Right atrium auricular region (tissue), 2 donors: ENCODE results near the gene ADAM22. TPM values are rescaled to one million over a fixed set of nuclear protein-coding genes. Genes with fewer than 3 reads are reported as not detected.

Experiments used
- DNase-seq: peaks from one replicate; pipeline ENCODE4 v3.0.0-alpha.2; 2019; ENCODE audit warnings: low spot score
- H3K27ac ChIP-seq, 2 donors: fragments of 200-600 bp; sonication (generic); 1 replicate in 1 of 2; 2 replicates in 1 of 2; pipeline ENCODE4 v1.5.1; 2016 to 2019
- H3K27me3 ChIP-seq, 2 donors: fragments of 200-600 bp; sonication (generic); one replicate each; pipeline versions ENCODE4 v1.5.1 to v1.6.0; 2017 to 2019
- H3K36me3 ChIP-seq: fragments of 200-600 bp; sonication (generic); one replicate; pipeline ENCODE4 v1.5.1; 2016
- H3K4me1 ChIP-seq, 2 donors: fragments of 200-600 bp; sonication (generic); one replicate each; pipeline versions ENCODE4 v1.5.1 to v1.6.0; 2017 to 2019
- H3K4me3 ChIP-seq, 2 donors: fragments of 200-600 bp; sonication (generic); 1 replicate in 1 of 2; 2 replicates in 1 of 2; pipeline ENCODE4 v1.5.1; 2017 to 2019; ENCODE audit warnings: mild to moderate bottlenecking in 1 of 2, moderate library complexity in 1 of 2
- H3K9me3 ChIP-seq, 2 donors: fragments of 200-600 bp; sonication (generic); one replicate each; pipeline ENCODE4 v1.5.1; 2019
- CTCF ChIP-seq, 2 donors: fragments of 200-600 bp; sonication (generic); IDR thresholded peaks; one replicate each; pipeline ENCODE4 v1.5.1; 2019; ENCODE audit warnings: antibody characterized with exemption in 2 of 2
- total RNA-seq, 2 donors: library from RNA; depleted of rRNA; stranded (reverse); fragments of >200 nt; gene quantifications; one replicate each; pipeline ENCODE4 v1.1.0, GENCODE V29; 2016

Gene ADAM22
- total RNA-seq, 2 donors from 2014 or later: 1.9 to 3.9 TPM

- Histone ChIP-seq H3K27ac (no peak overlapping the region), H3K36me3 (no peaks in the 10 kb centered on the region), H3K4me1 (no peaks in the 10 kb centered on the region), H3K27me3 (no peaks in the 10 kb centered on the region), H3K9me3 (no peaks in the 10 kb centered on the region), H3K4me3 (no peak overlapping the region)
- TF ChIP-seq CTCF (IDR thresholded peaks at IDR 0.05): no peak
- no peak for DNase-seq
Observed at GRCh38 chr7:88037050-88037449, 103.0 kb downstream of the ADAM22 start.

GRCh38 chr7:88040694-88041093 is 106.6 kb downstream of the ADAM22 start:
- no peaks in the 10 kb centered on the region for H3K36me3 ChIP-seq
- DNase-seq: no peak
- H3K27me3 ChIP-seq: no peaks in the 10 kb centered on the region
- H3K4me3 ChIP-seq: no peak overlapping the region
- TF ChIP-seq CTCF (IDR thresholded peaks at IDR 0.05): no peak
- H3K4me1 ChIP-seq: no peaks in the 10 kb centered on the region
- H3K9me3 ChIP-seq: no peaks in the 10 kb centered on the region
- H3K27ac ChIP-seq: no peak overlapping the region

- Histone ChIP-seq H3K4me1 (peaks cover 0 to 4% of the 10 kb centered on the region in 2 donors), H3K9me3 (no peaks in the 10 kb centered on the region), H3K36me3 (no peaks in the 10 kb centered on the region), H3K4me3 (no peak overlapping the region), H3K27ac (no peak overlapping the region), H3K27me3 (no peaks in the 10 kb centered on the region)
- DNase-seq: no peak
- no peak for TF ChIP-seq CTCF (IDR thresholded peaks at IDR 0.05)
Observed at GRCh38 chr7:88041583-88041982, 107.5 kb downstream of the ADAM22 start.

- Histone ChIP-seq H3K4me3 (no peak overlapping the region), H3K36me3 (no peaks in the 10 kb centered on the region), H3K27me3 (no peaks in the 10 kb centered on the region), H3K9me3 (no peaks in the 10 kb centered on the region), H3K27ac (no peak overlapping the region), H3K4me1 (peaks cover 0 to 10% of the 10 kb centered on the region in 2 donors)
- no peak for DNase-seq
- no peak for TF ChIP-seq CTCF (IDR thresholded peaks at IDR 0.05)
Observed at GRCh38 chr7:88042157-88042556, 108.1 kb downstream of the ADAM22 start.

- H3K27me3 ChIP-seq: no peaks in the 10 kb centered on the region
- no peaks in the 10 kb centered on the region for H3K9me3 ChIP-seq
- H3K4me1 ChIP-seq: peaks cover 0 to 11% of the 10 kb centered on the region in 2 donors
- no peak for TF ChIP-seq CTCF (IDR thresholded peaks at IDR 0.05)
- no peaks in the 10 kb centered on the region for H3K36me3 ChIP-seq
- no peak overlapping the region for H3K27ac ChIP-seq
- DNase-seq: no peak
- no peak overlapping the region for H3K4me3 ChIP-seq
Observed at GRCh38 chr7:88042803-88043202, 108.8 kb downstream of the ADAM22 start.

- H3K9me3 ChIP-seq: no peaks in the 10 kb centered on the region
- no peak overlapping the region for H3K4me3 ChIP-seq
- no peak for TF ChIP-seq CTCF (IDR thresholded peaks at IDR 0.05)
- no peak overlapping the region for H3K27ac ChIP-seq
- H3K27me3 ChIP-seq: no peaks in the 10 kb centered on the region
- no peak for DNase-seq
- peaks cover 0 to 11% of the 10 kb centered on the region in 2 donors for H3K4me1 ChIP-seq
- no peaks in the 10 kb centered on the region for H3K36me3 ChIP-seq
Observed at GRCh38 chr7:88044069-88044468, 110.0 kb downstream of the ADAM22 start.
